OCI-LY3 (cell line): ENCODE measurements around the gene USHBP1.

ENCODE experiments used
- H2AFZ ChIP-seq: fragments of 200-600, 300-600 bp; shearing (Covaris generic); 2 replicates; pipeline ENCODE4 v1.6.0; 2014; ENCODE audit warnings: antibody characterized with exemption, low read depth, low read length
- H3K27ac ChIP-seq: fragments of 200-600, 300-600 bp; sonication (generic); 2 replicates; pipeline ENCODE4 v1.5.1; 2014; ENCODE audit warnings: mild to moderate bottlenecking, low read length, moderate library complexity, mixed read lengths
- H3K27me3 ChIP-seq: fragments of 200-600, 300-600 bp; sonication (generic); 2 replicates; pipeline ENCODE4 v1.6.1; 2014; ENCODE audit warnings: low read depth, low read length, mixed read lengths
- H3K36me3 ChIP-seq: fragments of 200-600, 300-600 bp; sonication (generic); replicated peaks from 2 replicates; pipeline ENCODE3; 2014; ENCODE audit warnings: low read depth, low read length, mixed read lengths
- H3K4me1 ChIP-seq: fragments of 300-600, 200-600 bp; sonication (generic); 2 replicates; pipeline ENCODE4 v1.6.1; 2014; ENCODE audit warnings: low read length, mixed read lengths
- H3K4me2 ChIP-seq: fragments of 200-600, 300-600 bp; sonication (generic); 2 replicates; pipeline ENCODE4 v1.6.1; 2014; ENCODE audit warnings: low read length, mixed read lengths
- H3K4me3 ChIP-seq: fragments of 300-600, 200-600 bp; sonication (generic); 2 replicates; pipeline ENCODE4 v1.5.1; 2014; ENCODE audit warnings: antibody characterized with exemption, mild to moderate bottlenecking, low read length, moderate library complexity
- H3K79me2 ChIP-seq: fragments of 300-600, 200-600 bp; shearing (Covaris generic); 2 replicates; pipeline ENCODE4 v1.6.1; 2014; ENCODE audit warnings: mild to moderate bottlenecking, low read length, mixed read lengths
- H3K9ac ChIP-seq: fragments of 300-600, 200-600 bp; shearing (Covaris generic); 2 replicates; pipeline ENCODE4 v1.6.0; 2014; ENCODE audit warnings: mild to moderate bottlenecking, low read length, moderate library complexity
- H3K9me3 ChIP-seq: fragments of 200-600, 300-600 bp; shearing (Covaris generic); 2 replicates; pipeline ENCODE4 v1.6.1; 2014; ENCODE audit warnings: low read length, mixed read lengths; ENCODE audit not compliant: insufficient read depth
- H4K20me1 ChIP-seq: fragments of 200-600, 300-600 bp; sonication (generic); 2 replicates; pipeline ENCODE4 v1.6.1; 2016; ENCODE audit warnings: low read length, mixed read lengths; ENCODE audit not compliant: insufficient read depth
- CTCF ChIP-seq: fragments of 200-600, 300-600 bp; sonication (generic); IDR thresholded peaks from 2 replicates; pipeline ENCODE4 v1.5.1; 2014; ENCODE audit warnings: antibody characterized with exemption, low read length, low read depth
- EZH2phosphoT487 ChIP-seq: fragments of 200-600 bp; shearing (Covaris generic); IDR thresholded peaks from 2 replicates; pipeline ENCODE4 v1.6.1; 2018; ENCODE audit warnings: antibody characterized with exemption, mixed run types, low read depth

Gene USHBP1

GRCh38 chr19:17259934-17260333 is 4.6 kb downstream of the USHBP1 start:
- TF ChIP-seq CTCF (no peak), EZH2phosphoT487 (no peak)
- Histone ChIP-seq H4K20me1 (no peaks in the 10 kb centered on the region), H3K79me2 (no peaks in the 10 kb centered on the region), H3K9ac (no peak overlapping the region), H3K4me2 (no peak overlapping the region), H3K4me3 (no peak overlapping the region), H3K27ac (no peak overlapping the region), H3K9me3 (no peaks in the 10 kb centered on the region), H2AFZ (no peak overlapping the region), H3K4me1 (peaks cover 6% of the 10 kb centered on the region), H3K27me3 (no peaks in the 10 kb centered on the region), H3K36me3 (no peaks in the 10 kb centered on the region)

GRCh38 chr19:17259118-17259780 is 5.3 kb downstream of the USHBP1 start:
- H3K27me3 ChIP-seq, result no peaks in the 10 kb centered on the region
- H3K27ac ChIP-seq, result no peak overlapping the region
- H3K4me3 ChIP-seq, result no peak overlapping the region
- H4K20me1 ChIP-seq, result no peaks in the 10 kb centered on the region
- H2AFZ ChIP-seq, result no peak overlapping the region
- H3K9me3 ChIP-seq, result no peaks in the 10 kb centered on the region
- TF ChIP-seq EZH2phosphoT487 (no peak), CTCF (no peak)
- H3K79me2 ChIP-seq, result no peaks in the 10 kb centered on the region
- H3K36me3 ChIP-seq, result no peaks in the 10 kb centered on the region
- peaks cover 6% of the 10 kb centered on the region for H3K4me1 ChIP-seq
- no peak overlapping the region for H3K4me2 ChIP-seq
- H3K9ac ChIP-seq, result no peak overlapping the region

GRCh38 chr19:17256130-17256529 is 8.4 kb downstream of the USHBP1 start:
- TF ChIP-seq CTCF, result no peak
- TF ChIP-seq EZH2phosphoT487, result no peak
- Histone ChIP-seq H3K4me1 (peaks cover 6% of the 10 kb centered on the region), H3K4me3 (no peak overlapping the region), H2AFZ (no peak overlapping the region), H3K9me3 (no peaks in the 10 kb centered on the region), H4K20me1 (no peaks in the 10 kb centered on the region), H3K79me2 (no peaks in the 10 kb centered on the region), H3K27me3 (no peaks in the 10 kb centered on the region), H3K9ac (no peak overlapping the region), H3K4me2 (no peak overlapping the region), H3K36me3 (no peaks in the 10 kb centered on the region), H3K27ac (no peak overlapping the region)

GRCh38 chr19:17255150-17255621 is 9.4 kb downstream of the USHBP1 start:
- H3K27ac ChIP-seq, result no peak overlapping the region
- no peak overlapping the region for H3K4me3 ChIP-seq
- H4K20me1 ChIP-seq, result no peaks in the 10 kb centered on the region
- no peaks in the 10 kb centered on the region for H3K79me2 ChIP-seq
- no peak overlapping the region for H2AFZ ChIP-seq
- no peak for TF ChIP-seq EZH2phosphoT487
- no peak for TF ChIP-seq CTCF
- no peak overlapping the region for H3K9ac ChIP-seq
- H3K36me3 ChIP-seq, result no peaks in the 10 kb centered on the region
- H3K4me1 ChIP-seq, result no peaks in the 10 kb centered on the region
- H3K27me3 ChIP-seq, result no peaks in the 10 kb centered on the region
- no peak overlapping the region for H3K4me2 ChIP-seq
- H3K9me3 ChIP-seq, result no peaks in the 10 kb centered on the region
